Ascending aorta (tissue), 2 donors: ENCODE results near the gene SORCS2. TPM values are rescaled to one million over a fixed set of nuclear protein-coding genes. Genes with fewer than 3 reads are reported as not detected.

Experiments used
- DNase-seq, 2 donors: peaks; one replicate each; pipeline ENCODE4 v3.0.0-alpha.2; 2019; ENCODE audit warnings: low spot score in 2 of 2
- H3K27ac ChIP-seq, 2 donors: fragments of 200-600 bp; sonication (generic); one replicate each; pipeline ENCODE4 v1.5.1; 2016 to 2017; ENCODE audit warnings: mild to moderate bottlenecking in 1 of 2
- H3K27me3 ChIP-seq: fragments of 200-600 bp; sonication (generic); one replicate; pipeline ENCODE4 v1.5.1; 2017
- H3K36me3 ChIP-seq, 2 donors: fragments of 200-600 bp; sonication (generic); one replicate each; pipeline ENCODE4 v1.5.1; 2016
- H3K4me1 ChIP-seq, 2 donors: fragments of 200-600 bp; sonication (generic); one replicate each; pipeline ENCODE4 v1.5.1; 2016 to 2017; ENCODE audit warnings: mild to moderate bottlenecking in 1 of 2
- H3K4me3 ChIP-seq, 2 donors: fragments of 200-600 bp; sonication (generic); one replicate each; pipeline ENCODE4 v1.5.1; 2016 to 2017; ENCODE audit warnings: mild to moderate bottlenecking in 1 of 2
- H3K9me3 ChIP-seq, 2 donors: fragments of 200-600 bp; sonication (generic); one replicate each; pipeline ENCODE4 v1.5.1; 2016
- intact Hi-C: fragments of 100-400 bp; cut with DNase I; formaldehyde crosslinking; loops from one replicate; pipeline ENCODE4 v1.15.1; 2023
- total RNA-seq: library from RNA; depleted of rRNA; stranded (reverse); fragments of >200 nt; gene quantifications from one replicate; pipeline ENCODE4 v1.1.0, GENCODE V29; 2016
- TF ChIP-seq, protein P1 (sequence below), 3 experiments: fragments of 200-600 bp in 2 of 3; fragments of 450-650 bp in 1 of 3; sonication (generic) in 2 of 3; IDR thresholded peaks; one replicate each; pipeline ENCODE4 v1.5.1; 2016 to 2019; ENCODE audit warnings: antibody characterized with exemption in 3 of 3, mild to moderate bottlenecking in 1 of 3, moderate library complexity in 1 of 3

Gene SORCS2
- total RNA-seq, 1 donor from 2014 or later = 0.32 TPM

DNA sequence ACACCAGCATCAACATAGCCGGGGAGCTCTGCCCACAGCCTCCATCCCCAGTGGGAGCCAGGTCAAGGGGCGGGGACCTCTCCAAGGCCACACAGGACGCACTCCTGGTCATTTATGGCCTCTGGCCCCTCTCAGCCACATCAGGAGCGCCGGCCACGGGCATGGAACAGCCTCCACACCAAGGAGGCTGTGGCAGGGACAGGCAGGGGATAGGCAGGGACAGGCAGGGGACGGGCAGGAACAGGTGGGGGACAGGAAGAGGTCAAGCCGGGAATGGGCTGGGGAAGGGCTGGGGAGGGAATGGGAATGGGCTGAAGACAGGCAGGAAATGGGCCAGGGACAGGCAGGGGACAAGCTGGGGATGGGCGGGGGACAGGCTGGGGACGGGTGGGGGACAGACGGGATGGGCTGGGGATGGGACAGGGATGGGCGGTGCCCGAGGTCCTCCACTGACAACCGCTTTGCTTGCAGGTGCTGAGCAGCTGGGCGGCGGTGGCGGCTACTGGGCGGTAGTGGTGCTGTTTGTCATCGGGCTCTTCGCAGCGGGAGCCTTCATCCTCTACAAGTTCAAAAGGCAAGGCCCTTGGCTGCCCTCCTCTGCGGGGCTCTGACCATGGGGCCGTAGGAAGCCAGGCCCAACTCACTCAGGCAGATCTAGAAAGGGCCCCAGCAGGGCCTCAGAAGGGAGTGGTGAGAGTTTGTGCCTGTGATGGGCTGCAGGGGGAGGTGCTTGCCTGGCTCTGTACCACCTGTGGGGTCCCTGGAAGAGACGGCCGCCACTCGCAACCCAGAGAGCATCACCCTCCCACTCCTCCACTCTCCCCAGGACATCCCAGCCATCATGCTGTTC lies 541.7 kb downstream of the SORCS2 start:
- intact Hi-C loops = no loop called here
- no peak for DNase-seq
- H3K27ac ChIP-seq = no peak overlapping the region
- H3K9me3 ChIP-seq = no peaks in the 10 kb centered on the region
- no peaks in the 10 kb centered on the region for H3K27me3 ChIP-seq
- H3K36me3 ChIP-seq = no peaks in the 10 kb centered on the region
- no peaks in the 10 kb centered on the region for H3K4me1 ChIP-seq
- H3K4me3 ChIP-seq = no peak overlapping the region
- TF ChIP-seq, protein P1, sequence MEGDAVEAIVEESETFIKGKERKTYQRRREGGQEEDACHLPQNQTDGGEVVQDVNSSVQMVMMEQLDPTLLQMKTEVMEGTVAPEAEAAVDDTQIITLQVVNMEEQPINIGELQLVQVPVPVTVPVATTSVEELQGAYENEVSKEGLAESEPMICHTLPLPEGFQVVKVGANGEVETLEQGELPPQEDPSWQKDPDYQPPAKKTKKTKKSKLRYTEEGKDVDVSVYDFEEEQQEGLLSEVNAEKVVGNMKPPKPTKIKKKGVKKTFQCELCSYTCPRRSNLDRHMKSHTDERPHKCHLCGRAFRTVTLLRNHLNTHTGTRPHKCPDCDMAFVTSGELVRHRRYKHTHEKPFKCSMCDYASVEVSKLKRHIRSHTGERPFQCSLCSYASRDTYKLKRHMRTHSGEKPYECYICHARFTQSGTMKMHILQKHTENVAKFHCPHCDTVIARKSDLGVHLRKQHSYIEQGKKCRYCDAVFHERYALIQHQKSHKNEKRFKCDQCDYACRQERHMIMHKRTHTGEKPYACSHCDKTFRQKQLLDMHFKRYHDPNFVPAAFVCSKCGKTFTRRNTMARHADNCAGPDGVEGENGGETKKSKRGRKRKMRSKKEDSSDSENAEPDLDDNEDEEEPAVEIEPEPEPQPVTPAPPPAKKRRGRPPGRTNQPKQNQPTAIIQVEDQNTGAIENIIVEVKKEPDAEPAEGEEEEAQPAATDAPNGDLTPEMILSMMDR (IDR thresholded peaks at IDR 0.05) = no peak

GRCh38 chr4:7734651-7735260 lies 542.4 kb downstream of the SORCS2 start:
- DNase-seq = no peak
- Histone ChIP-seq H3K4me3 (no peak overlapping the region), H3K27ac (no peak overlapping the region), H3K9me3 (no peaks in the 10 kb centered on the region), H3K36me3 (no peaks in the 10 kb centered on the region), H3K27me3 (no peaks in the 10 kb centered on the region), H3K4me1 (no peaks in the 10 kb centered on the region)
- intact Hi-C loops = no loop called here
- TF ChIP-seq, protein P1 (IDR thresholded peaks at IDR 0.05) = no peak

- Histone ChIP-seq H3K4me1 (no peaks in the 10 kb centered on the region), H3K36me3 (no peaks in the 10 kb centered on the region), H3K9me3 (no peaks in the 10 kb centered on the region), H3K27me3 (no peaks in the 10 kb centered on the region), H3K27ac (no peak overlapping the region), H3K4me3 (no peak overlapping the region)
- DNase-seq = no peak
- TF ChIP-seq, protein P1 (IDR thresholded peaks at IDR 0.05) = no peak
- intact Hi-C loops = no loop called here
Observed at GRCh38 chr4:7735395-7735794, 543.1 kb downstream of the SORCS2 start.

DNA sequence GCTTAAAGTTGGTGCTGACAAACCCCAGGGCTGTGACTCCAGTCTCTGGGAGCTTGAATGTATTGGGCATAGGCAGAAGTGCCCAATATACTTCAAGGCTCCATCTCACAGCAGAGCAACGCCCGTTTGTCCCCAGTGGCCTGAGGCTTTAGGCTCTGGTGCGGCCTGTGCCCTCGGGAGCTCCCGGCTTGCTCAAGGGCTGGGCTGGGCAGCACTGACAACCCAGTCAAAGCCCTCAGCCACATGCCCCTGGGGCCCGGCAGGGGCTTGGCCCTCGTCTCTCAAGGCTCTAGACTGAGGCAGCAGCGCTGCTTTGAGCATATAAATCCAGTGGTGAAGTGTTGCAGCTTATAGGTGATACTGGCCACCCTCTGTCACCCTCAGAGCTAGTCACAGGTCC lies 543.6 kb downstream of the SORCS2 start:
- no peak overlapping the region for H3K4me3 ChIP-seq
- DNase-seq = no peak
- H3K36me3 ChIP-seq = no peaks in the 10 kb centered on the region
- H3K27ac ChIP-seq = no peak overlapping the region
- H3K27me3 ChIP-seq = no peaks in the 10 kb centered on the region
- H3K4me1 ChIP-seq = no peaks in the 10 kb centered on the region
- intact Hi-C loops = no loop called here
- TF ChIP-seq, protein P1 (IDR thresholded peaks at IDR 0.05) = no peak
- H3K9me3 ChIP-seq = no peaks in the 10 kb centered on the region

GRCh38 chr4:7736436-7737267 lies 544.3 kb downstream of the SORCS2 start:
- H3K27me3 ChIP-seq = no peaks in the 10 kb centered on the region
- TF ChIP-seq, protein P1 (IDR thresholded peaks at IDR 0.05) = no peak
- DNase-seq = no peak
- no peak overlapping the region for H3K27ac ChIP-seq
- H3K4me1 ChIP-seq = no peaks in the 10 kb centered on the region
- H3K9me3 ChIP-seq = no peaks in the 10 kb centered on the region
- H3K36me3 ChIP-seq = no peaks in the 10 kb centered on the region
- no peak overlapping the region for H3K4me3 ChIP-seq
- intact Hi-C loops = no loop called here
